Measurements from ENCODE around the gene TH. TPM values are rescaled to one million over a fixed set of nuclear protein-coding genes. Genes with fewer than 3 reads are reported as not detected.

The TH gene
- total RNA-seq, 1 experiment from 2014 or later = not detected

DNA sequence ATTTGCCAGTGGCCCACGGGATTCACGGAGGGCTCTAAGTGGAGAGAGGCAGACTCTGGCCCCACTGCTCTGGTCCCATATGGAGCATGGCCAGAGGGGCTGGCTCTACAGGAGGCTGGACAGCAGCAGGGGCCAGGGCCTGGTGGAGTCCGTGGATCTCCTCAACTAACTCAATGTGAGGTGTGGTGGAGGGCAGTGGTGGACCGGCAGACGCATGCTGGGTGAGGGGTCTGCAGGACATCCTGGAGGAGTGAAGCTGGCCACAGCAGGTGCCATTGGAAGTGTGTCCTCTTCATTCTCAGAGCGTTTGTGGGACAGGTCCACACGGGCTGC, 48.0 kb downstream of the TH start:
- intact Hi-C loops (cut with micrococcal nuclease; ENCODE audit: unreplicated experiment) = no loop called here
- no peak overlapping the region for H3K4me3 ChIP-seq (ENCODE audit: low read depth, low read length)
- H3K27me3 ChIP-seq (replicated peaks; ENCODE audit: control insufficient read depth, insufficient read depth, low read length) = no peaks in the 10 kb centered on the region
- Mint-ChIP-seq H3K36me3 (ENCODE audit: insufficient read depth, unreplicated experiment) (peaks cover 16% of the 10 kb centered on the region), H3K4me1 (ENCODE audit: low read depth, unreplicated experiment) (no peaks in the 10 kb centered on the region), H3K9me3 (ENCODE audit: unreplicated experiment) (peaks cover 21% of the 10 kb centered on the region), H3K4me3 (ENCODE audit: unreplicated experiment) (no peak overlapping the region), H3K27me3 (ENCODE audit: insufficient read depth, unreplicated experiment) (no peaks in the 10 kb centered on the region), H3K27ac (ENCODE audit: unreplicated experiment) (no peak overlapping the region)
- ChIA-PET CTCF (no interaction called here), POLR2A (no interaction called here)
- H3K9me3 ChIP-seq = no peaks in the 10 kb centered on the region
- H3K4me1 ChIP-seq = peaks cover 29% of the 10 kb centered on the region
- no TSS peak for BruUV-seq (replicated peaks)
- TF ChIP-seq, protein P1, sequence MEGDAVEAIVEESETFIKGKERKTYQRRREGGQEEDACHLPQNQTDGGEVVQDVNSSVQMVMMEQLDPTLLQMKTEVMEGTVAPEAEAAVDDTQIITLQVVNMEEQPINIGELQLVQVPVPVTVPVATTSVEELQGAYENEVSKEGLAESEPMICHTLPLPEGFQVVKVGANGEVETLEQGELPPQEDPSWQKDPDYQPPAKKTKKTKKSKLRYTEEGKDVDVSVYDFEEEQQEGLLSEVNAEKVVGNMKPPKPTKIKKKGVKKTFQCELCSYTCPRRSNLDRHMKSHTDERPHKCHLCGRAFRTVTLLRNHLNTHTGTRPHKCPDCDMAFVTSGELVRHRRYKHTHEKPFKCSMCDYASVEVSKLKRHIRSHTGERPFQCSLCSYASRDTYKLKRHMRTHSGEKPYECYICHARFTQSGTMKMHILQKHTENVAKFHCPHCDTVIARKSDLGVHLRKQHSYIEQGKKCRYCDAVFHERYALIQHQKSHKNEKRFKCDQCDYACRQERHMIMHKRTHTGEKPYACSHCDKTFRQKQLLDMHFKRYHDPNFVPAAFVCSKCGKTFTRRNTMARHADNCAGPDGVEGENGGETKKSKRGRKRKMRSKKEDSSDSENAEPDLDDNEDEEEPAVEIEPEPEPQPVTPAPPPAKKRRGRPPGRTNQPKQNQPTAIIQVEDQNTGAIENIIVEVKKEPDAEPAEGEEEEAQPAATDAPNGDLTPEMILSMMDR (IDR thresholded peaks at IDR 0.05; ENCODE audit: insufficient read depth in 1 of 2, low read depth in 1 of 2, low read length in 1 of 2, severe bottlenecking in 1 of 2, unreplicated experiment in 1 of 2) = no peak
- no peaks in the 10 kb centered on the region for H3K36me3 ChIP-seq (ENCODE audit: control insufficient read depth, insufficient read depth, low read length)
- DNase-seq = no peak

DNA sequence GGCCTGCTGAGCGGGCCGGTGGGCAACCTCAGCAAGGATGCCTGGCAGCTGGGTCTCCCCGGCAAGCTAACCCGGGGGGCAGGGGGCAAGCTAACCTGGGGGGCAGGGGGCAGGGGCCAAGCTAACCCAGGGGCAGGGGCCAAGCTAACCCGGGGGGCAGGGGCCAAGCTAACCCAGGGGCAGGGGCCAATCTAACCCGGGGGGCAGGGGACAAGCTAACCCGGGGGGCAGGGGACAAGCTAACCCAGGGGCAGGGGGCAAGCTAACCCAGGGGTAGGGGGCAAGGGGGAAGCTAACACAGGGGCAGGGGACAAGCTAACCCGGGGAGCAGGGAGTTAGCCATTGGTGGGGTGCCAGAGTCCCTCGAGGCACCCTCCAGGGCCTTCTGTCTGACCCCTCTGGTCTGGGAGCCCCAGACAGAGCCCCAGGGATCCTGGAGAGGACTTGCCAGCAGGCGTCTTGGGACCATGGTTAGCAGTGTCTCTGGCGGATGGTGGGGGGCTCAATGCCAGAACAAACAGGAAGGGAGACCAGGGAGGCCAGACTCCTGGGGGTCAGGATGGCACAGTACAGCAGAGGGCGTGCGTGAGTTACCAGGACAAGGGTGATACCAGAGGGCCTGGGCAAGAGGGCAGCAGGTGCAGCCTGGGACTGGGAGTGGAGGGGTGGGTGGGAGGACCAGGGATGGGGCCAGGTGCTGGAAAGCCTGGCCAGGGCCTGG, 48.5 kb downstream of the TH start:
- peaks cover 29% of the 10 kb centered on the region for H3K4me1 ChIP-seq
- Mint-ChIP-seq H3K9me3 (ENCODE audit: unreplicated experiment) (peaks cover 21% of the 10 kb centered on the region), H3K4me3 (ENCODE audit: unreplicated experiment) (no peak overlapping the region), H3K27ac (ENCODE audit: unreplicated experiment) (no peak overlapping the region), H3K36me3 (ENCODE audit: insufficient read depth, unreplicated experiment) (peaks cover 10% of the 10 kb centered on the region), H3K27me3 (ENCODE audit: insufficient read depth, unreplicated experiment) (no peaks in the 10 kb centered on the region), H3K4me1 (ENCODE audit: low read depth, unreplicated experiment) (no peaks in the 10 kb centered on the region)
- no peak for DNase-seq
- TF ChIP-seq, protein P1 (IDR thresholded peaks at IDR 0.05; ENCODE audit: insufficient read depth in 1 of 2, low read depth in 1 of 2, low read length in 1 of 2, severe bottlenecking in 1 of 2, unreplicated experiment in 1 of 2) = no peak
- POLR2A ChIA-PET = interaction anchor here (0.6 kb wide), 1 partner anchor 14 kb away, joined by 3 read pairs; no protein-coding TSS in a partner anchor
- H3K4me3 ChIP-seq (ENCODE audit: low read depth, low read length) = no peak overlapping the region
- no peaks in the 10 kb centered on the region for H3K9me3 ChIP-seq
- intact Hi-C loops (cut with micrococcal nuclease; ENCODE audit: unreplicated experiment) = no loop called here
- BruUV-seq (replicated peaks) = no TSS peak
- H3K36me3 ChIP-seq (ENCODE audit: control insufficient read depth, insufficient read depth, low read length) = no peaks in the 10 kb centered on the region
- H3K27me3 ChIP-seq (replicated peaks; ENCODE audit: control insufficient read depth, insufficient read depth, low read length) = no peaks in the 10 kb centered on the region
- CTCF ChIA-PET = interaction anchor here (1.1 kb wide), 1 partner anchor 29 kb away, joined by 3 read pairs; no protein-coding TSS in a partner anchor

DNA sequence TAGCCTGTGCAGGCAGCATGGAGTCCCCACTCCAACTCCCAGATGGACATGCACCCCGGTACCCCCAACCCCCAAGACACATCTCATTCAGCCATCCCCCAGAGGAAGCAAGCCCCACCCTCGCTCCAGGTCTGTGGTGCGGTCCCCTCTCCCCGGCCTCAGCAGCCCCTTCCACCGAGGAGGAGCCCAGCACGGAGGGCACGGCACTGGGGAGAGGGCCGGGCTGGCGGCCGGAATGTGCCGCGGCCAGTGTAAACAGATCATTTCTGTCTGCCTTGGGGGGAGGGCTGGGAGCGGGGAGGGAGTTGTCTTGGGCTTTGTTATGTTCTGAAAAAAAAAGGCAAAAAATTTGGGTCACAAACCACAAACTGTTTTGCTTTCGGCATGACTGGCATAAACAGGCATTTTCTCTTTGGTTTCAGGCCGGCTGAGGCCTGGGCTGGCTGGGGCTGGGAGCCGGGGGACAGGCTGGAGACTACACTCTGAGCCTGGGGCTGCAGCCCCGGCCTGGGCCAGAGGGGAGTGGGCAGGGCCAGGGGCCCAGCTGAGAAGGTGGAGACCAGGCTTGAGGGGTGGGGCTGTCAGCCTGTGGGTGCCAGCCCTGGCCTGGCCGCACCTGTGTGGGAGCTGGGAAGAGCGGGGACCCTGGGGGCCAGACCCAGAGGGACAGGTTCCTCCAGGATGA, 49.3 kb downstream of the TH start:
- no peak overlapping the region for H3K27ac Mint-ChIP-seq (ENCODE audit: unreplicated experiment)
- H3K36me3 Mint-ChIP-seq (ENCODE audit: insufficient read depth, unreplicated experiment) = peaks cover 3% of the 10 kb centered on the region
- BruUV-seq (replicated peaks) = no TSS peak
- intact Hi-C loops (cut with micrococcal nuclease; ENCODE audit: unreplicated experiment) = no loop called here
- H3K9me3 Mint-ChIP-seq (ENCODE audit: unreplicated experiment) = peaks cover 27% of the 10 kb centered on the region
- H3K4me1 Mint-ChIP-seq (ENCODE audit: low read depth, unreplicated experiment) = no peaks in the 10 kb centered on the region
- no peak overlapping the region for H3K4me3 Mint-ChIP-seq (ENCODE audit: unreplicated experiment)
- no peaks in the 10 kb centered on the region for H3K36me3 ChIP-seq (ENCODE audit: control insufficient read depth, insufficient read depth, low read length)
- H3K27me3 Mint-ChIP-seq (ENCODE audit: insufficient read depth, unreplicated experiment) = no peaks in the 10 kb centered on the region
- H3K27me3 ChIP-seq (replicated peaks; ENCODE audit: control insufficient read depth, insufficient read depth, low read length) = no peaks in the 10 kb centered on the region
- ChIA-PET CTCF (interaction anchor here (1.1 kb wide), 1 partner anchor 29 kb away, joined by 3 read pairs; no protein-coding TSS in a partner anchor), POLR2A (no interaction called here)
- no peak for DNase-seq
- TF ChIP-seq, protein P1 (IDR thresholded peaks at IDR 0.05; ENCODE audit: insufficient read depth in 1 of 2, low read depth in 1 of 2, low read length in 1 of 2, severe bottlenecking in 1 of 2, unreplicated experiment in 1 of 2) = no peak
- peaks cover 29% of the 10 kb centered on the region for H3K4me1 ChIP-seq
- peaks cover 2% of the 10 kb centered on the region; the same call in 1 of the 2 replicates for H3K9me3 ChIP-seq
- H3K4me3 ChIP-seq (ENCODE audit: low read depth, low read length) = no peak overlapping the region
